GM21528 (cell line): ENCODE measurements around the gene PXDC1.

Experiments
- ATAC-seq: cut with Tn5 transposase; IDR thresholded peaks from one replicate; pipeline ENCODE4 v1.9.1; 2021; ENCODE audit warnings: mild to moderate bottlenecking, moderate library complexity; ENCODE audit not compliant: unreplicated experiment, low FRiP score

The PXDC1 gene

GRCh38 chr6:3719462-3720308 lies 31.8 kb downstream of the PXDC1 start:
- ATAC-seq: no peak

GRCh38 chr6:3718407-3718806 lies 33.1 kb downstream of the PXDC1 start:
- ATAC-seq: no peak

- no peak for ATAC-seq
These were observed 36.2 kb downstream of the PXDC1 start for GRCh38 chr6:3715285-3715684.

GRCh38 chr6:3714768-3715167 lies 36.7 kb downstream of the PXDC1 start:
- no peak for ATAC-seq

- no peak for ATAC-seq
These were observed 37.4 kb downstream of the PXDC1 start for GRCh38 chr6:3714111-3714510.

- no peak for ATAC-seq
These were observed 38.5 kb downstream of the PXDC1 start for GRCh38 chr6:3712827-3713665.

- no peak for ATAC-seq
These were observed 39.7 kb downstream of the PXDC1 start for GRCh38 chr6:3711776-3712175.

- no peak for ATAC-seq
These were observed 41.1 kb downstream of the PXDC1 start for GRCh38 chr6:3710403-3710802.

GRCh38 chr6:3708540-3708939 lies 43.0 kb downstream of the PXDC1 start:
- no peak for ATAC-seq

- ATAC-seq: no peak
These were observed 43.6 kb downstream of the PXDC1 start for GRCh38 chr6:3707751-3708412.

- no peak for ATAC-seq
These were observed 44.5 kb downstream of the PXDC1 start for GRCh38 chr6:3707024-3707423.

- no peak for ATAC-seq
These were observed 45.0 kb downstream of the PXDC1 start for GRCh38 chr6:3706547-3706946.

GRCh38 chr6:3701631-3702030 lies 49.9 kb downstream of the PXDC1 start:
- ATAC-seq: no peak

- ATAC-seq: no peak
These were observed 52.3 kb downstream of the PXDC1 start for GRCh38 chr6:3699231-3699630.

- ATAC-seq: no peak
These were observed 53.5 kb downstream of the PXDC1 start for GRCh38 chr6:3698021-3698420.

- no peak for ATAC-seq
These were observed 53.9 kb downstream of the PXDC1 start for GRCh38 chr6:3697609-3698008.

- no peak for ATAC-seq
These were observed 54.9 kb downstream of the PXDC1 start for GRCh38 chr6:3696525-3697088.

GRCh38 chr6:3695065-3695817 lies 56.3 kb downstream of the PXDC1 start:
- ATAC-seq: no peak

GRCh38 chr6:3693831-3694230 lies 57.7 kb downstream of the PXDC1 start:
- no peak for ATAC-seq

- no peak for ATAC-seq
These were observed 61.0 kb downstream of the PXDC1 start for GRCh38 chr6:3690506-3690905.
